AG04450 (cell line): ENCODE measurements around the gene NPFFR1. TPM values are rescaled to one million over a fixed set of nuclear protein-coding genes. Genes with fewer than 3 reads are reported as not detected.

Source experiments
- CTCF ChIA-PET: fragments of 300-600, 350-600 bp; formaldehyde crosslinking; extraction: SDS; loops from one replicate; lab custom pipeline; 2022; ENCODE audit warnings: antibody characterized with exemption, inconsistent platforms; lab: Charles Lee
- POLR2A ChIA-PET: fragments of 350-600 bp; formaldehyde crosslinking; extraction: SDS; loops from one replicate; lab custom pipeline; 2021; ENCODE audit warnings: antibody characterized with exemption, inconsistent platforms; lab: Yijun Ruan, JAX
- DNase-seq: peaks from one replicate; pipeline ENCODE4 v3.0.0-alpha.2; 2011; ENCODE audit warnings: low read depth, low spot score
- H3K27ac ChIP-seq: one replicate; pipeline ENCODE4 v1.5.1; 2012; ENCODE audit warnings: low read depth, low read length, control low read depth
- H3K27me3 ChIP-seq: one replicate; pipeline ENCODE4 v1.6.0; 2012; ENCODE audit warnings: low read length; ENCODE audit not compliant: control insufficient read depth, insufficient read depth
- H3K4me3 ChIP-seq: 2 replicates; pipeline ENCODE4 v1.5.1; 2011; ENCODE audit warnings: mild to moderate bottlenecking, low read depth, low read length, control low read depth
- H3K9me3 ChIP-seq: 2 replicates; pipeline ENCODE4 v1.5.1; 2012; ENCODE audit warnings: low read length; ENCODE audit not compliant: control insufficient read depth, insufficient read depth
- CTCF ChIP-seq: IDR thresholded peaks from 2 replicates; pipeline ENCODE4 v1.5.1; 2011; ENCODE audit warnings: low read depth, low read length, control low read depth, inconsistent platforms
- polyA plus RNA-seq: library from polyadenylated mRNA; depleted of rRNA; stranded (reverse); fragments of >200 nt; gene quantifications from 2 replicates; pipeline ENCODE4 v1.2.3, GENCODE V29; 2011

The NPFFR1 gene
- polyA plus RNA-seq, 1 experiment = 0.01 TPM

- ChIA-PET CTCF (interaction anchor here (1.2 kb wide), 1 partner anchor 82 kb away, joined by 4 read pairs; no protein-coding TSS in a partner anchor), POLR2A (no interaction called here)
- H3K9me3 ChIP-seq = no peaks in the 10 kb centered on the region
- no peak for TF ChIP-seq CTCF
- H3K27ac ChIP-seq = no peak overlapping the region
- no peaks in the 10 kb centered on the region for H3K27me3 ChIP-seq
- DNase-seq = no peak
- no peak overlapping the region for H3K4me3 ChIP-seq
These were observed 19.9 kb upstream of the NPFFR1 start for GRCh38 chr10:70303730-70304129.

DNA sequence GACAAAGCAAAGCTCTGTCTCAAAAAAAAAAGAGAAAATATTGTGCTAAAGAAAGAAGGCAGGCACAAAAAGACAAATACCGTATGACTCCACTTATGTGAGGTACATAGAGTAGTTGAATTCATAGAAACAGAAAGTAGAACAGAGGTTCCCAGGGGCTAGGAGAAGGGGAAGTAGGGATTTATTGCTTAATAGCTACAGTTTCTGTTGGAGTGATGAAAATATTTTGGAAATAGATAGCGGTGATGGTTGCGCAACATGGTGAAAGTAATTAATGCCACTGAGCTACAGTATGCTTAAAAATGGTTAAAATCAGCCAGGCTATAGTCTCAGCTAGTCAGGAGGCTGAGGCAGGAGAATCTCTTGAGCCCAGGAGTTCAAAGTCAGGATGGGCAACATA is 18.5 kb upstream of the NPFFR1 start:
- ChIA-PET CTCF (interaction anchor here (0.6 to 1.2 kb wide), 4 partner anchors 18 to 62 kb away, joined by 3 to 4 read pairs (median 4); no protein-coding TSS in a partner anchor), POLR2A (no interaction called here)
- peak; percentile 20 for DNase-seq
- Histone ChIP-seq H3K27ac (peak overlapping the region; percentile 52), H3K27me3 (no peaks in the 10 kb centered on the region), H3K9me3 (no peaks in the 10 kb centered on the region), H3K4me3 (no peak overlapping the region)
- TF ChIP-seq CTCF = no peak

DNA sequence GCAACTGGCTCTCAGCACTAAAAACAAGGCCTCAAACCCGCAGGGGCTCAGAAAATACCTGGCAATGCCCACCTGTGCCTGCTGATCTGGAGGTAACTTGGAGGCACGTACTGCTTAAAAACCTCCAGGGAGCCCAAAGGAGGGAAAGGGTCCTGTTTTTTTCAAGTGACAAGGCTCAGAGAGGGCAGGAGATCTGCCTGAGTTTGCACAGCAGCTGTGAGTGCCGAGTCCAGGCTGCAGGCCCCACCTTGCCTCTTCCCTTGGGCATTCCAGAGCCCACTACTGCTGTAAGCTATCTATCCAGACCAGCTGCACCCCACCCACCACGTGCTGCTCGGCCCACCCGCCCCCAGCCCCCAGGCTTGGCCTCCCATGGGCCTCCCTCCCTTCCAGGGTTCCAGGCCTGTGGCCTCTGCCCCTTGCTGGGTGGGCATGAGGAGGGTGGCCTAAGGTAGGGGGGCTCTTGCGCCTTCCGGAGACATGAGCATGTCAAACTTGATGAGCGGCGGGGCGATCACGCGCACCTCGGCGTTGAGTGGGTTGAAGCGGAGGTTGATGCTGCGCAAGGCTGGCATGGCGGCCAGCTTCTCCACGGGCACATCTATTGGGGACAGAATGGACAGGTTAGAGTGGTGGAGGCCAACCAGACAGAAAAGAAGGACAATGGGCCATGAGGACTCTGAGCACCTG is 17.2 kb upstream of the NPFFR1 start:
- no peak for TF ChIP-seq CTCF
- Histone ChIP-seq H3K27me3 (no peaks in the 10 kb centered on the region), H3K9me3 (no peaks in the 10 kb centered on the region), H3K4me3 (no peak overlapping the region), H3K27ac (no peak overlapping the region)
- DNase-seq = no peak
- ChIA-PET POLR2A (no interaction called here), CTCF (interaction anchor here (1.0 kb wide), 1 partner anchor 79 kb away, joined by 3 read pairs; no protein-coding TSS in a partner anchor)

DNA sequence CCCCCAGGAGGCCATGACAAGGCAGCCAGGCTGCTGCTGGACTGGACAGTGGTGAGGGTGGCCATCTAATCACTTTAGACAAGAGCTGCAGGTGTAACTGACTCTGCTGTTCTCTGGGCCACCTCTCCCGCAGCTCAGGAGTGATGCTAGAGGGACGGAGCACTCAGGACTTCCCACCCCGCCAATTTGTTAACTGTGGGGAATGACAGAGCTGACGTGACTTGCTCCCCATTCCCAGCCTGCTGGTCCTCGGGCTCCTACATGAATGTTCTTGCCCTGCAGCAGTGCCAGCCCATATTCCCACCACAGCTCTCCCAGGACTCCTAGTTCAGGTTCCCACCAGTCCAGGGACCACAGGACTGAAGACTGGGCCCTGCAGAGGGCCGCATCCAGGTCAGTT is 16.7 kb upstream of the NPFFR1 start:
- no peak overlapping the region for H3K4me3 ChIP-seq
- ChIA-PET CTCF (interaction anchor here (1.0 kb wide), 1 partner anchor 79 kb away, joined by 3 read pairs; no protein-coding TSS in a partner anchor), POLR2A (no interaction called here)
- no peak for DNase-seq
- H3K27me3 ChIP-seq = no peaks in the 10 kb centered on the region
- TF ChIP-seq CTCF = no peak
- no peaks in the 10 kb centered on the region for H3K9me3 ChIP-seq
- no peak overlapping the region for H3K27ac ChIP-seq

- ChIA-PET POLR2A (no interaction called here), CTCF (no interaction called here)
- Histone ChIP-seq H3K4me3 (no peak overlapping the region), H3K27me3 (no peaks in the 10 kb centered on the region), H3K27ac (no peak overlapping the region), H3K9me3 (no peaks in the 10 kb centered on the region)
- TF ChIP-seq CTCF = no peak
- DNase-seq = no peak
These were observed 16.1 kb upstream of the NPFFR1 start for GRCh38 chr10:70299876-70300275.
